ENCODE results near the gene CD320.

CD320 gene

DNA sequence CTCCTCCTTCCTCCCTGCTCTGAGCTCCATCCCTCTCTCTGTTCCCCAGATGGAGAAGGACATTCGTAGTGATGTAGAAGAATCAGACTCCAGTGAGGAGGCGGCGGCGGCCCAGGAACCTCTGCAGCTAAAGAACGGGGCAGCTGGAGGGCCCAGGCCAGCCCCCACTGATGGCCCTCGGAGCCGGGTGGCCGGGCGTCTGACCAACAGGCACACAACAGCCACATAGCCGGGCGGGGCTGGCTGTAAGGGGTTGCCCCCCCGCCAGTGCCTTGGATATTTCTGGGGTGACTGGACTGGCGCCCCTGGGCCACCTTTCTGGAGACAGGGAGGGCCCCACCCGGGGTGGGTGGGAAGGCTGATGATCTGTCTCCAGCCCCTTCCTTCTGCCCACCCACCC is 46.3 kb downstream of the CD320 start:
- no peak for DNase-seq (ENCODE audit: low read depth)
- H3K4me3 ChIP-seq (ENCODE audit: low read length): no peak overlapping the region
- TF ChIP-seq, protein P1, sequence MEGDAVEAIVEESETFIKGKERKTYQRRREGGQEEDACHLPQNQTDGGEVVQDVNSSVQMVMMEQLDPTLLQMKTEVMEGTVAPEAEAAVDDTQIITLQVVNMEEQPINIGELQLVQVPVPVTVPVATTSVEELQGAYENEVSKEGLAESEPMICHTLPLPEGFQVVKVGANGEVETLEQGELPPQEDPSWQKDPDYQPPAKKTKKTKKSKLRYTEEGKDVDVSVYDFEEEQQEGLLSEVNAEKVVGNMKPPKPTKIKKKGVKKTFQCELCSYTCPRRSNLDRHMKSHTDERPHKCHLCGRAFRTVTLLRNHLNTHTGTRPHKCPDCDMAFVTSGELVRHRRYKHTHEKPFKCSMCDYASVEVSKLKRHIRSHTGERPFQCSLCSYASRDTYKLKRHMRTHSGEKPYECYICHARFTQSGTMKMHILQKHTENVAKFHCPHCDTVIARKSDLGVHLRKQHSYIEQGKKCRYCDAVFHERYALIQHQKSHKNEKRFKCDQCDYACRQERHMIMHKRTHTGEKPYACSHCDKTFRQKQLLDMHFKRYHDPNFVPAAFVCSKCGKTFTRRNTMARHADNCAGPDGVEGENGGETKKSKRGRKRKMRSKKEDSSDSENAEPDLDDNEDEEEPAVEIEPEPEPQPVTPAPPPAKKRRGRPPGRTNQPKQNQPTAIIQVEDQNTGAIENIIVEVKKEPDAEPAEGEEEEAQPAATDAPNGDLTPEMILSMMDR (IDR thresholded peaks at IDR 0.05; ENCODE audit: insufficient read depth, low read depth, low read length, missing control alignments): no peak

DNA sequence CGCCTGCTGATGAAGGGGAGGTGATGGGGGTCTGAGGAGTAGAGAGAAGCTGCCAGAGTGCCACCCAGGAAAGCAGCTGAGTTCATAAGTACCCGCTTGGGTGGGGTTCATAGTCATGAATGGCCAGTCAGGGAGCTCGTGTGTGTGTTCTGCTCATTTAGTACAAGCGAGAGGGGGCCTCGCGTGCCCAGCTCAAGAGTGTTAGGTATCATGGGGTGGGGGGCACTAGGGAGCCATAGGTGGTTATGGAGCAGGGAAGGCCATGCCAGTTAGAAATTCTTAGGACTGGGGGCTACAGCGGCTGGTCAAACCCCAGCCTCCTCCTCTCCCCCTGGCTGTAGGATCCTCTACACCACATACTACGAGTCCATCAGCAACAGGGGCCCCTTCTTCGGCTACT is 46.8 kb downstream of the CD320 start:
- no peak for DNase-seq (ENCODE audit: low read depth)
- TF ChIP-seq, protein P1 (IDR thresholded peaks at IDR 0.05; ENCODE audit: insufficient read depth, low read depth, low read length, missing control alignments): no peak
- H3K4me3 ChIP-seq (ENCODE audit: low read length): no peak overlapping the region

DNA sequence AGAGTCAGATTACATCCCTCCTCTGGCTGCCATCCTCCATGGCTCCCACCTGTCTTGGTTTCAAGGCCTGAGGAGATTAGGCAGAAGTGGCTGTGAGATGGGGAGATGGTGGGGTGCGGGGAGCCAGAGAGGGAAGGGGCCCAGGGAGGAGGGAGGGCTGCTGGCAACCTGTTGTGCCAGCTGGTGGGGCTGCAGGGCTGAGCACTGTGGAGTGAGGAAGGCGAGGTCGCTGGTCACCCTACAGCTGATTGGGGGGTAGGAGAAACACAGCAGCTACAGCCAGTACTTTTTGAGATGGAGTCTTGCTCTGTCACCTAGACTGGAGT is 48.3 kb downstream of the CD320 start:
- no peak overlapping the region for H3K4me3 ChIP-seq (ENCODE audit: low read length)
- TF ChIP-seq, protein P1 (IDR thresholded peaks at IDR 0.05; ENCODE audit: insufficient read depth, low read depth, low read length, missing control alignments): no peak
- DNase-seq (ENCODE audit: low read depth): no peak

DNA sequence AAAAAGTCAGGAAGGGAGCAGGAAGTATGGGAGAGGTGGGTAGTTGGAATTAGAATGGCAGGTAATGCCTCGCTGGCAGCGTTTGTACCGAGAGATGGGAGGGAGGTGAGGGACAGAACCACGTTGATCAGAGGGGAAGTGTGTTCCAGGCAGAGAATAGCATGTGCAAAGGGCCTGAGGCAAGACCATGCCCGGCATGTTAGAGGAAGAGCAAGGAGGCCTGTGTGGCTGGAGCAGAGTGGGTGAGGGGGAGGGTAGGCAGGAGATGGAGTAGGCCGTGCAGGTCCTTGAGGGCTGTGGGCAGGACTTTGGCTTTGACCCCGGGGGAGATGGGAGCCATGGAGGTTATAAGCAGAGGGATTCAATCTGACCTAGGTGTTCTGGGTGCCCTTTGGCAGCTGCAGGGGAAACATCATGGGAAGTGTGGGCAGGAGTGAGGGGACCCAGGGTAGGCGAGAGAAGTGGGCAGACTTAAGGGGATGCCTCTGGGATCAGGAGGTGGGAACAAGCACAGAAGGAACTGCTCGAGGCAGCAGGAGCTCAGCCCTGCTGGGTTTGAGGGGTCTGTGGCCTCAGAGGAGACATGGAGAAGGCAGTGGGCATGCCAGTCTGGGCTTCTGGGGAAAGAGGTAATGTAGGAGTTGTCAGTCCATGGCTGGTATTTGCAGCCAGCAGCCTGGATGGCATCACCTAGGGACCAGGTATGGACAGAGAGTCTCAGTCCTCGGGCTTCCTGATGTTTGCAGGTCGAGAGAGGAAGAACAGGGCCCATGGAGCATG is 48.8 kb downstream of the CD320 start:
- TF ChIP-seq, protein P1 (IDR thresholded peaks at IDR 0.05; ENCODE audit: insufficient read depth, low read depth, low read length, missing control alignments): no peak
- DNase-seq (ENCODE audit: low read depth): no peak
- H3K4me3 ChIP-seq (ENCODE audit: low read length): no peak overlapping the region

DNA sequence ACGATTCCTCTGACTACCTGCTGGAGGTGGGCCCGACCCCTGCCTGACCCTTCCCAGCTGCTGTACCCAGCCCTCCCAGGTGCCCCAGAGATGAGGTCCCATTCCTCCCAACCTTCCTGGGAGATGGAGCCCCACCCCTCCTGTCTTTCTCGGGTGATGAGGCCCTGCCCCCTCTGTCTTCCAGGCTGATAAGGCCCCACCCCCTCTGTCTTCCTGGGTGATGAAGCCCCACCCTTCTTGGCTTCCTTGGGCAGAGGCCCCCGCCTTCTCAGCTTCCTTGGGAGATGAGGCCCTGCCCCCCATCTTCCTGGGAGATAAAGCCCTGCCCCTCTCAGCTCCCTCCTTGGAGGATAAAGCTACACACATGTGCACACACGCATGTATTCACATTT is 51.1 kb downstream of the CD320 start:
- no peak for DNase-seq (ENCODE audit: low read depth)
- TF ChIP-seq, protein P1 (IDR thresholded peaks at IDR 0.05; ENCODE audit: insufficient read depth, low read depth, low read length, missing control alignments): no peak
- no peak overlapping the region for H3K4me3 ChIP-seq (ENCODE audit: low read length)

DNA sequence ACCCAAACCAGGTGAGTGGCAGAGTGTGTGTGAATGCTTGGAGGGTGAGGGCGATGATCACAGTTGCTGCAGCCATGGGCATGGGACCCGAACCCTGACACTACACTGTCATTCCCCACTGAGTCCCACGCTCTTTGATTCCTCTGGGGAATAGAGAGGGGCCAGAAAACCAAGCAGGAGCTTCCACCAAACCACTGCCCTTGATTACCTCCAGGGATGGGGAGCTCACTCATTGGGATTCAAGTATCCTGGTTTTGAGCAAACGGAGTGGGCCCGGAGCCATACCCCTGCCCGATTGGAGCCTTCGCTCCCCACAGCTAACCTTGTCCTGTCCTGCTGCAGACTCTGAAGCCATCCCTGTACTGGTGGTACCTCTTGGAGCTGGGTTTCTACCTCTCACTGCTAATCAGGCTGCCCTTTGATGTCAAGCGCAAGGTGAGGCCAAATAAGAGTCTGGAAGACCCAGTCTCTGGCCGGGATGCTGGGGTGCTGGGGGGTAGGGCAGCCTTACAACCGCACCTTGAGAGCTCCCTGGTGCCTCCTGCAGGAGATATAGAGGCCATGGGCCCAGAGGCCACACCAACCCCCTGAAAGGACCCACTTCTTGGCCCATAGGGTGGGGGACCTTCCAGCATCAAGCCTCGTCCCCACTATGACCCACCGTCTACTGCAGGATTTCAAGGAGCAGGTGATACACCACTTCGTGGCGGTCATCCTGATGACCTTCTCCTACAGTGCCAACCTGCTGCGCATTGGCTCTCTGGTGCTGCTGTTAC is 51.7 kb downstream of the CD320 start:
- H3K4me3 ChIP-seq (ENCODE audit: low read length): no peak overlapping the region
- no peak for DNase-seq (ENCODE audit: low read depth)
- TF ChIP-seq, protein P1 (IDR thresholded peaks at IDR 0.05; ENCODE audit: insufficient read depth, low read depth, low read length, missing control alignments): no peak
